Muscle layer of colon (tissue), 2 donors: Measurements from ENCODE around the gene SPARC.

Experiments used
- H3K27ac ChIP-seq: one replicate; pipeline ENCODE4 v1.7.0; 2013; ENCODE audit warnings: low read depth, mild to moderate bottlenecking, low read length, moderate library complexity
- H3K27me3 ChIP-seq, 2 donors: one replicate each; pipeline ENCODE4 v1.7.0; 2013; ENCODE audit warnings: low read length in 2 of 2, mild to moderate bottlenecking in 2 of 2; ENCODE audit not compliant: insufficient read depth in 2 of 2, control insufficient read depth in 1 of 2
- H3K36me3 ChIP-seq: one replicate; pipeline ENCODE4 v1.7.0; 2013; ENCODE audit warnings: mild to moderate bottlenecking, low read length; ENCODE audit not compliant: insufficient read depth
- H3K4me1 ChIP-seq: one replicate; pipeline ENCODE4 v1.7.0; 2013; ENCODE audit warnings: mild to moderate bottlenecking, low read length; ENCODE audit not compliant: insufficient read depth
- H3K4me3 ChIP-seq, 2 donors: one replicate each; pipeline ENCODE4 v1.7.0; 2013; ENCODE audit warnings: low read length in 2 of 2, low read depth in 1 of 2, mild to moderate bottlenecking in 1 of 2, moderate library complexity in 1 of 2
- H3K9ac ChIP-seq: one replicate; pipeline ENCODE4 v1.7.0; 2013; ENCODE audit warnings: low read length
- H3K9me3 ChIP-seq: one replicate; pipeline ENCODE4 v1.7.0; 2013; ENCODE audit warnings: mild to moderate bottlenecking, low read length
- donor health status: abdominal sarcoma.
- donor health status: Adenocarcinoma of cecum.

The SPARC gene

GRCh38 chr5:151676314-151676712 is 10.4 kb downstream of the SPARC start:
- H3K36me3 ChIP-seq = peaks cover 33% of the 10 kb centered on the region
- no peaks in the 10 kb centered on the region for H3K9me3 ChIP-seq
- H3K27ac ChIP-seq = peak overlapping the region; percentile 13
- H3K9ac ChIP-seq = no peak overlapping the region
- H3K4me1 ChIP-seq = peaks cover 77% of the 10 kb centered on the region
- no peaks in the 10 kb centered on the region for H3K27me3 ChIP-seq
- no peak overlapping the region for H3K4me3 ChIP-seq

GRCh38 chr5:151675611-151676313 is 11.0 kb downstream of the SPARC start:
- Histone ChIP-seq H3K27me3 (no peaks in the 10 kb centered on the region), H3K9ac (no peak overlapping the region), H3K27ac (peak overlapping the region; percentile 13), H3K36me3 (peaks cover 34% of the 10 kb centered on the region), H3K4me1 (peaks cover 77% of the 10 kb centered on the region), H3K4me3 (no peak overlapping the region), H3K9me3 (no peaks in the 10 kb centered on the region)

GRCh38 chr5:151674626-151675610 is 11.8 kb downstream of the SPARC start:
- no peaks in the 10 kb centered on the region for H3K9me3 ChIP-seq
- peaks cover 41% of the 10 kb centered on the region for H3K36me3 ChIP-seq
- H3K4me1 ChIP-seq = peaks cover 81% of the 10 kb centered on the region

GRCh38 chr5:151673421-151673820 is 13.3 kb downstream of the SPARC start:
- no peaks in the 10 kb centered on the region for H3K9me3 ChIP-seq
- H3K27ac ChIP-seq = no peak overlapping the region
- H3K27me3 ChIP-seq = no peaks in the 10 kb centered on the region
- no peak overlapping the region for H3K4me3 ChIP-seq
- H3K36me3 ChIP-seq = peaks cover 49% of the 10 kb centered on the region
- peaks cover 72% of the 10 kb centered on the region for H3K4me1 ChIP-seq
- no peak overlapping the region for H3K9ac ChIP-seq

More at GRCh38 chr5:151674626-151675610, 11.8 kb downstream of the SPARC start:
- Histone ChIP-seq H3K4me3 (no peak overlapping the region), H3K9ac (no peak overlapping the region), H3K27ac (no peak overlapping the region), H3K27me3 (no peaks in the 10 kb centered on the region)

- Histone ChIP-seq H3K27me3 (no peaks in the 10 kb centered on the region), H3K9me3 (no peaks in the 10 kb centered on the region), H3K27ac (no peak overlapping the region), H3K9ac (no peak overlapping the region), H3K4me3 (no peak overlapping the region), H3K36me3 (peaks cover 53% of the 10 kb centered on the region), H3K4me1 (peaks cover 66% of the 10 kb centered on the region)
Measured at GRCh38 chr5:151672516-151672915, 14.2 kb downstream of the SPARC start.

- Histone ChIP-seq H3K36me3 (peaks cover 58% of the 10 kb centered on the region), H3K27me3 (no peaks in the 10 kb centered on the region), H3K9ac (no peak overlapping the region), H3K4me1 (peaks cover 60% of the 10 kb centered on the region), H3K27ac (peak overlapping the region; percentile 17), H3K9me3 (no peaks in the 10 kb centered on the region), H3K4me3 (no peak overlapping the region)
Measured at GRCh38 chr5:151671950-151672349, 14.8 kb downstream of the SPARC start.

- peaks cover 63% of the 10 kb centered on the region for H3K36me3 ChIP-seq
- H3K27me3 ChIP-seq = no peaks in the 10 kb centered on the region
- no peak overlapping the region for H3K4me3 ChIP-seq
- peak overlapping the region; percentile 17 for H3K27ac ChIP-seq
- H3K4me1 ChIP-seq = peaks cover 58% of the 10 kb centered on the region
- H3K9ac ChIP-seq = no peak overlapping the region
- no peaks in the 10 kb centered on the region for H3K9me3 ChIP-seq
Measured at GRCh38 chr5:151670953-151671636, 15.6 kb downstream of the SPARC start.

GRCh38 chr5:151670083-151670686 is 16.5 kb downstream of the SPARC start:
- Histone ChIP-seq H3K27ac (no peak overlapping the region), H3K9me3 (no peaks in the 10 kb centered on the region), H3K27me3 (no peaks in the 10 kb centered on the region), H3K36me3 (peaks cover 63% of the 10 kb centered on the region), H3K4me1 (peaks cover 58% of the 10 kb centered on the region), H3K9ac (no peak overlapping the region), H3K4me3 (no peak overlapping the region)

- no peaks in the 10 kb centered on the region for H3K9me3 ChIP-seq
- H3K4me1 ChIP-seq = peaks cover 59% of the 10 kb centered on the region
- H3K4me3 ChIP-seq = no peak overlapping the region
- H3K36me3 ChIP-seq = peaks cover 73% of the 10 kb centered on the region
- no peak overlapping the region for H3K9ac ChIP-seq
- no peak overlapping the region for H3K27ac ChIP-seq
- no peaks in the 10 kb centered on the region for H3K27me3 ChIP-seq
Measured at GRCh38 chr5:151667083-151667482, 19.6 kb downstream of the SPARC start.

GRCh38 chr5:151665613-151666012 is 21.1 kb downstream of the SPARC start:
- H3K36me3 ChIP-seq = peaks cover 68% of the 10 kb centered on the region
- no peak overlapping the region for H3K9ac ChIP-seq
- H3K27ac ChIP-seq = no peak overlapping the region
- H3K27me3 ChIP-seq = no peaks in the 10 kb centered on the region
- no peak overlapping the region for H3K4me3 ChIP-seq
- peaks cover 44% of the 10 kb centered on the region for H3K4me1 ChIP-seq
- H3K9me3 ChIP-seq = no peaks in the 10 kb centered on the region
